NCI-H2196 treated with DMSO at 0.1 percent for 48 hours (cell line): ENCODE results near the gene ARL8A.
"Not testable (repeated sequence)": the region's sequence is repeated elsewhere in the genome, so short reads cannot be mapped to it uniquely, and the experiment has no call there.

ENCODE experiments used
- DNase-seq: peaks from one replicate; lab custom pipeline; 2025; ENCODE audit not compliant: unreplicated experiment; lab: John Stamatoyannopoulos, UW

ARL8A gene

GRCh38 chr1:202176949-202177927 is 32.7 kb upstream of the ARL8A start:
- DNase-seq: no peak

GRCh38 chr1:202173993-202174392 is 29.5 kb upstream of the ARL8A start:
- no peak for DNase-seq

DNA sequence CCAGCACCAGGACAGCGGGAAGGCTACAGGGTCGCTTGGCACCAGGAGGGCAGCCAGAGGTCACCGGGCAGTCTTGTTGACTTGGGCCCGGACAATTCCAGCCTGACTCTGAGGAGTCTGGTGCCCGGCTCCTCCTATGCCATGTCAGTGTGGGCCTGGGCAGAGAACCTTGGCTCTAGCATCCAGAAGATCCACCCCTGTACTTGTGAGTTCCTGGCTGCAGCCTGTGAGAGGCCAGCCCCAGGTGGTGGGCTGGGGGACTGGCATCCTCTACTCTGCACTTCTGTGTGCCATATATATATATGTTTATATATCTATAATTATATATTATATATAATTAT is 27.4 kb upstream of the ARL8A start:
- DNase-seq: no peak

DNA sequence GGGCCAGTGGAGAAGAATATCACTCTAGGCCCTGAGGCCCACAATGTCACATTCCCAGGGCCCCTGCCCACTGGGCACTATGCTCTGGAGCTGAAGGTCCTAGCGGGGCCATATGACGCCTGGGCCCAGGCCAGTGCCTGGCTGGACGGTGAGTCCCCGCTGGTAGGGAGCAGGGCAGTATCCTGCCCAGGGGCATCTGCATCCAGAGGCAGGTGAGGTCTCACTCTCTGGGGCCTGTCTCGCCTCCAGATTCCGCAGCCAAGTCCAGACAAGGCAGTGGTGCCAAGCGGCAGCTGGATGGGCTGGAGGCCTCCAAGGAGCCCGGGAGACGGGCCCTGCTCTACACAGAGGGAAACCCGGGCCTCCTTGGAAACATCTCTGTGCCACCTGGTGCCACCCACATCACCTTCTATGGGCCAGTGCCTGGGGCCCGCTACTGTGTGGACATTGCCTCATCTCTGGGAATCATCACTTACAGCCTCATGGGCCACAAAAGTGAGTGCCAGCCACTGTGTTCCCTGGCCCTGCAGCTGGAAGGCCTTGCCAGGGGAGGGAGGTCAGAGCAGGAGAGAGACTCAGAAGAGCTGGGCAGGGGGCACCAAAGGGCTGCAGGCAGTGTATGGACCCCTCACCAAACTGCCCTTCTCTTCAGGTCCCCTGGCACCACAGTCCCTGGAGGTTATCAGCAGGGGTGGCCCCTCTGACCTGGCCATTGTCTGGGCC is 26.9 kb upstream of the ARL8A start:
- DNase-seq: no peak

GRCh38 chr1:202170726-202171125 is 26.2 kb upstream of the ARL8A start:
- no peak for DNase-seq

DNA sequence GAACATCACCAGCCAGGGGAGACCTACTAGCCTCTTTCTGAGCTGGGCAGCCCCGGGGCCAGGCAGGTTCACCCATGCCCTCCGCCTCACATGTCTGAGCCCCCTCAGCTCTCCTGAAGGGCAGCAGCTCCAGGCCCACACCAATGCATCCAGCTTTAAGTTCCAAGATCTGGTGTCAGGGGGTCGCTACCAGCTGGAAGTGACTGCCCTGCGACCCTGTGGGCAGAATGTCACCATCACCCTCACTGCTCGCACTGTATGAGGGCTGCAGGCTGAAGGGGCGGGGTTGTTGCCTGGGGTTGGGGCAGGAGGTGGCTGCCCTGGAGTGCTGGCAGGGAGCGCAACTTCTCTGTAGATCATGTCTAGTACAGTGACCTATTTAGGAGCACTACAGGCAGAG is 24.3 kb upstream of the ARL8A start:
- DNase-seq: no peak

GRCh38 chr1:202167708-202168415 is 23.3 kb upstream of the ARL8A start:
- DNase-seq: no peak

DNA sequence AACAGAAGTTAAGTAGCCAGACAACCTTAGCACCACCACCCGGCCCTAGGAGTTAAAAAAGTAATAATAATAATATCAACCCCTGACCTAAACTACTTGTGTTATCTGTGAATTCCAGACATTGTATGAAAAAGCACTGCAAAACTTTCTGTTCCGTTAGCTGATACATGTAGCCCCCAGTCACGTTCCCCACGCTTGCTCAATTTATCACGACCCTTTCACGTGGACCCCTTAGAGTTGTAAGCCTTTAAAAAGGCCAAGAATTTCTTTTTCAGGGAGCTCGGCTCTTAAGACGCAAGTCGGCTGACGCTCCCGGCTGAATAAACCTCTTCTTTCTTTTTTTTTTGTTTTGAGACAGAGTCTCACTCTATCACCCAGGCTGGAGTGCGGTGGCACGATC is 22.5 kb upstream of the ARL8A start:
- DNase-seq: not testable (repeated sequence)

DNA sequence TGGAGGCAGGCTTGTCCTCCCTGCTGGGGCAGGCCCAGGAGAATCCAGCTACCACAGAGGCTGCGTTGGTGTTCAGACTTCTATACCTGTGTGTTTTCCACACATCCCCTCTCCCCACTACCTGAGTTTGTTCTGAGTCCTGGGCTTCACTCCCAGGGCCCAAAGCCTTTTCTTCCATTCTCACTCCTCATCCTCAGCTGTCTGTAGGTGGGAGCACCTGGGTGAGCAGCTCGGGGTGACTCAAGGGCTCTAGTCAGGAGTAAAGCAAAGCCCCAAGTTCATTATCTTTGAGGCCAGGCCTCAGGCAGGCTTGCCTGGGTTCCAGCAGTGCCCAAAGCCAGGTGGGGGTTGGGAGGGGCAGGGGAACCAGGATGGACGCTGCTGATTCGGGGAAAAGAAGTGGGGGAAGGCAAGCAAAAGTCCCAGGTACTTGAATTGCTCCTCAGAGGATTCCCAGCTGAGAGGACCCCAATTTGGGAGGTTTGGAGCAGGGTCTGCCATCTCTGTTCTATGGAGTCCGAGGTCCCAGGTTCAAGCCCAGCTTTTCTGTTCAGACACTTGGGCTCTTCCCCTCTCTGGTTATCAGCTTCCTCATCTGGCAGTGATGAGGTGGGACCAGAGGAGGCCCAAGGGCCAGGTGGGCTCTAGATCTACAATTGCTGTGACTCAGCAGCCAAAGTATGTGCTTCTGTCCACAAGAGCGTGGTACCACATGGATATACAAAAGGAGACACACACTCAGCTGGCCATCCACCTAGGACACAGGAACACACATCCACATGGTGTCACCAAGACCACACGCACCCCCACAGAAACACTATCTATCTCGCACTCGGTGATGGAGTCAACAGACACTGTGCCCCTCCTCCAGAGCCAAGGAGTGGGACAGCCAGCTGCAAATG is 21.7 kb upstream of the ARL8A start:
- no peak for DNase-seq

DNA sequence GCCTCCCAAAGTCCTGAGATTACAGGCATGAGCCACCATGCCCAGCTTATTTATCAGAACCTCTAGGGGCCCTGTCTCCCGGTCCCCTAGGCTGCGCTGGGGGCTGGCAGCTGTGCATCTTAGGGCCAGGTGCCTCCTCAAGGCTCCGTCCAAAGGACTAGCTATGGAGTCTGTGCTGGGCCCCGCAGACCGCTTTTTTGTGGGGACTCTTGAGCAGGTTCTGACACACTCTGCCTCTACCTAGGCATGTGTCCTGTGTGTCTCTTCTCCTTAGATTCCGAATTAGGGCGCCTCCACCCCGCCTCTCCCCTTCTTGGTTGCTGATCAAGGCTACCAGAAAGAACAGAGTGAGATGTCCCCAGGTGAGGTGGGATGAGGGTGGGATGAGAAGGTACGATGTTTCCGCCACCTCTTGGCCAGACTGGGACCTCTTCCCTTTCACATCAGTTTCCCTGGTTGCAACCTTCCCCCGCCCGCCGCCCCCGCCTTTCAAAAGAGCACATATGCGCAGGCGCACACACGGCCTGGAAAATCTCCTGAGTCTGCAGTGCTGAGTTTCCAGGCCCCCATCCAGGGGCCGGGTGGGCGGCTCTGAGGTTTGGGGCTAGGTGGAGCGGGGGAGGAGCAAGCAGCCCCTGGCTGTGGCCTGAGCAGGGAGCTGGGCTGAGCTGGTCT is 20.9 kb upstream of the ARL8A start:
- no peak for DNase-seq

GRCh38 chr1:202164271-202165037 is 19.9 kb upstream of the ARL8A start:
- DNase-seq: no peak

DNA sequence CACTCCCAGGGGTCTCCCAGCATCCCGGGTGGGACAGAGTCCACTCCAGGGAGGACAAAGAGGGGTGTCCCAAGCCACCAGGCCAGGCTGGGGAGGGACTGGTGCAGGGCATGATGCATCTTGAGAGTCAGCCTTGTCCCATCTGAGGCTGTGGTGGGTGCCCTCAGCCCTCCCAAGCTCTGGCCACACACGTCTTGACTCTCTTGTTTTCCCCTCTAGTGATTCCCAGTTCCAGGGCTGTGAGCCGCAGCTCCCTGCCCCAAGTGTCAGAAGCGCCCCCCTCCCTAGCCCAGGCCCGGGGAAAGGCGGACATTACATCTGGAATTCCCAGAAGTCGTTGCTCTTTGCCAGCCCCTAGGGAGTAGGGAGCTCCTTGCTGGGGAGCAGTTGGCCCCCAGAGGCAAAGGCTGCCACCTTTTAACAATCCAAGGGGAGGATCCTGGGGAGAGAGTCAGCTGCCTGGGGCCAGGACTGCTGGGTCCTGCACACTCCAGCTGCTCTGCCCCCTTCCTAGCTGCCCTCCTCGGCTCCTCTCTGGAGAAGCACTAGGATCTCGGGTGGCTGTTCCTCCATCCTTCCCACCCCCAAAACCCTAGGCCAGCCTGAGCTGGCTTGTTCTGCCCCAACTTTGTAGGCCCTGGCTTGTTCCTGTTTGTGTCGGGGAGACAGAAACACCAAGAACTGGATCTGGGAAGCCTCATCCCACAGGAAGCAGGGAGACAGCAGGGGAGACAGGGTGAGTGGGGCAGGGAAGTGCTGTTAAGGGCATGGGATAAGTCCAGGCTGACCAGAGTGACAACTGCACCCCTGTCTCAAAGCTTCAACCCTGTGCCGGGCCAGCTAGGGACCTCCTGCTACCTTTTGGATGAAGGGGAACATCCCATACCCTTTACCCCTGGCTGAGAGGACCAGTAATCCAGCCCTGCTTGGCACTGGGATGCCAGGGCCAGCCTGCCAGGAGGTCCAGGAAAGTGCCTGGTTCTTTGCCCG is 19.0 kb upstream of the ARL8A start:
- DNase-seq: no peak

- DNase-seq: no peak
These were observed 18.1 kb upstream of the ARL8A start for GRCh38 chr1:202162418-202163280.

- DNase-seq: no peak
These were observed 17.5 kb upstream of the ARL8A start for GRCh38 chr1:202162047-202162417.

DNA sequence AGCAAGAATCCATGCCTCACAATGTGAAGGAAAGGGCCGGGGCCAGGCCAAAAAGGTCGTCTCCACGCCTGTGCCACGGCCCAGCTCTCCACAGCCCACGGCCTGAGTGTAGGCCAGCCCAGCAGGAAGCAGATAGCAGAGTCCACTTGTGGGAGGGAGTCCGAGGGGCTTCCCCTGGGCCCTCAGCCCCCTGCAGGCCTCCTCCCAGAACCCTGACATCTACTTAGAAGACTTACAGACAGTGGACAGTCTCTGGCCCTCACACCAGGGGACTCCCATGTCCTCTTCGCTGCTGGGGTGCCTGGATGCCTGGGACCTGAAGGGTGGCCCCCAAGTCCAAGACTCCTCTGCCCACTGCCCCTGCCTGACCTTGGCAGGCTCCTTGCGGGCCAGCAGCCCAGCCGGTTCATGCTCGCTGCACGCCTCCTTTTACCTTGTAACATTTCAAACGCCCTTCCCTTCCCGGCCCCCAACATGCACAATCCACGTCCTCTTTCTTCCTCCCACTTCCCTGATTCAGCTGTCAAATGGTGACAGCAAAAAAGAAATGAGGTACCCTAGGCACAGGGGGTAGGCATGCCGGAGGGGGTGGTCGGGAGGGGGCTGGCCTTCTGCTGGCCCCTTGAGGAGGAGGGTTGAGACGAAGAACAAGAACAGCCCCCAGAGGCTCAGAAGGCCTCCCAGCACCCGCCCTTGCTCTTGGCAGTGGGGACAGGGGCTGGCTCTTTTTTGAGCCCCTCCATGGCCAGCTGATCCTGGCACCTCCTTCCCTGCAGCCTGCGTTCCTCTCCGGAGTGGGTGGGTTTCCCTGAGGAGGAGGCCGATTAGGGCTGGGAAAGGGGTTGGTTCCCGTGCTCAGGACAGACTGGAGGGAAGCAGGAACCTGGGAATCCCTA is 16.9 kb upstream of the ARL8A start:
- no peak for DNase-seq

GRCh38 chr1:202160377-202160940 is 15.9 kb upstream of the ARL8A start, which contains the start of gene PTPN7:
Gene PTPN7 (minus strand): TSS chr1:202160602. CDS start chr1:202159402, 1,200 bp downstream.
- DNase-seq: no peak
